ENCODE measurements around the gene RPL41. TPM values are rescaled to one million over a fixed set of nuclear protein-coding genes. Genes with fewer than 3 reads are reported as not detected.
"Not testable (repeated sequence)": the region's sequence is repeated elsewhere in the genome, so short reads cannot be mapped to it uniquely, and the experiment has no call there.

The RPL41 gene
- total RNA-seq, 1 donor from 2014 or later, result 1,895 TPM

DNA sequence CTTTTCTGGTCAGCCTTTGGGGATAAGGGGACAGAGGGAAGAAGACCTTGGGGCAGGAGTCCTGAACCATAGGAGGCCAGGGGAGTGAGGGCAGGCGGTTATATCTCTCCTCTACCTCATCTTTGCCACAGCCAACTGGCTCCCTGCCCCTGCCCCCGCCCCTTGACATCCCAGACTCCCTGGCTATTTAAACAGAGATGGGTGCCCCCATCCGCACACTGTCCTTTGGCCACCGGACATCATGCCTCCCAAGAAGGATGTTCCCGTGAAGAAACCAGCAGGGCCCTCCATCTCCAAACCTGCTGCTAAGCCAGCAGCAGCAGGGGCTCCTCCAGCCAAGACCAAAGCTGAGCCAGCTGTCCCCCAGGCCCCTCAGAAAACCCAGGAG lies 37.2 kb downstream of the RPL41 start:
- no peak for DNase-seq (ENCODE audit: extremely low read depth, low read depth, low spot score)

DNA sequence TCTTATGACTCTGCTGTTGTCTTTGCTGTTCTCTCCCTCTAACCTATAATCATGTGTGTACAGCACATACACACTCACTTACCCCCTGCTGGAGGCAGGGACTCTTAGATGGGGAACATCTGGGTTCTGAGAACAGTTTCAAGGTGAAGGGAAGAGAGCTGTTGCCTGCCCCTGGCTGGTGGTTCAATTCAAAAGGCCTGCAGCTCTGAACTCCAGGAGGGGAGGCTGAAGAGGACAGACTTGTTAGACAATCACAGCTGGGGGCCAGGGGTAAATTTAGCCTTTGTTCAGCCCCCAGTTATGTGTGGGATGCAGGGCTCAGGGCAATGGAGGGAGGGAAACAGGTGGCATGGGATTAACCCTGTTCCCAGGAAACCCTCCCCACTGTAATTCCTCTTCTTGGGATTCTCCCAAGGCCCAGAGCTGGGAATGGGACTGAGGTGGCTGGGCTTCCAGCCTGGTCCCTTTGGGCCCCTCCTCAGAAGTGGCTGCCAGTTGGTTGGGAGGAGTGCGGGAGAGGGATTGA lies 37.9 kb downstream of the RPL41 start:
- DNase-seq (ENCODE audit: extremely low read depth, low read depth, low spot score), result no peak

DNA sequence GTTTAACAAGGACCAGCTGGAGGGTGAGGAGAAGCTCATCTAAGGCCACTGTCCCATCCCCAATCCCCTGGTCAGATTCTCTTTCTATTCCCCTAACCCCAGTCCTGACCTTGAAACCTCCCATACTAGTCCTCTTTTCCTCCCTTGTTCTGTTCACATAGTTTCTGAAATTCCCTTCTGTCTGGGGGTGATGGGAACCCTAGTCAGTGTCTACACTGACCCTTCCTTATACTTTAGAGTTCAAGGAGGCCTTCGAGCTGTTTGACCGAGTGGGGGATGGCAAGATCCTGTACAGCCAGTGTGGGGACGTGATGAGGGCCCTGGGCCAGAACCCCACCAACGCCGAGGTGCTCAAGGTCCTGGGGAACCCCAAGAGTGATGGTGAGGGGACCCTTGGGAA lies 38.4 kb downstream of the RPL41 start:
- DNase-seq (ENCODE audit: extremely low read depth, low read depth, low spot score), result no peak

DNA sequence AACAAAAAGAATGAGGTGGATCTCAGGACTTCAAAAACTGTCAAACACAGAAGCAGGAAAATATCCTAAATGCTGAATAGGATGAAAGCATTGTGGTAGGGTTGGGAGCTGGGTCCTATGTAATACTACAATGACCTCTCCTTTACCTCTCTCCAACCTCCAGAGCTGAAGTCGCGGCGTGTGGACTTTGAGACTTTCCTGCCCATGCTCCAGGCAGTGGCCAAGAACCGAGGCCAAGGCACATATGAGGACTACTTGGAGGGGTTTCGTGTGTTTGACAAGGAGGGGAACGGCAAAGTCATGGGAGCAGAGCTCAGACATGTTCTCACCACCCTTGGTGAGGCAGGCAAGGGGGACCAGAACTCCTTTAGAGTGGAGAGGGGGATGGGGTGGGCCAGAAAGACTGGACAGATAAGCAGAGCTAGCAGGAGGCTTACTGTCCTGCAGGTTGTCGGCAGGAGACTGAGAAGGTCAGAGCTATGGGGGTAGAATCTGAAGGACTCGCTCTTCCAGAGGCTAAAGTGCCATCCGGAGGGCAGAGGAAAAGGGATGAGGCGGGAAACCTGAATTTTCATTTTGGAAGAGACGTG lies 38.9 kb downstream of the RPL41 start:
- no peak for DNase-seq (ENCODE audit: extremely low read depth, low read depth, low spot score)

DNA sequence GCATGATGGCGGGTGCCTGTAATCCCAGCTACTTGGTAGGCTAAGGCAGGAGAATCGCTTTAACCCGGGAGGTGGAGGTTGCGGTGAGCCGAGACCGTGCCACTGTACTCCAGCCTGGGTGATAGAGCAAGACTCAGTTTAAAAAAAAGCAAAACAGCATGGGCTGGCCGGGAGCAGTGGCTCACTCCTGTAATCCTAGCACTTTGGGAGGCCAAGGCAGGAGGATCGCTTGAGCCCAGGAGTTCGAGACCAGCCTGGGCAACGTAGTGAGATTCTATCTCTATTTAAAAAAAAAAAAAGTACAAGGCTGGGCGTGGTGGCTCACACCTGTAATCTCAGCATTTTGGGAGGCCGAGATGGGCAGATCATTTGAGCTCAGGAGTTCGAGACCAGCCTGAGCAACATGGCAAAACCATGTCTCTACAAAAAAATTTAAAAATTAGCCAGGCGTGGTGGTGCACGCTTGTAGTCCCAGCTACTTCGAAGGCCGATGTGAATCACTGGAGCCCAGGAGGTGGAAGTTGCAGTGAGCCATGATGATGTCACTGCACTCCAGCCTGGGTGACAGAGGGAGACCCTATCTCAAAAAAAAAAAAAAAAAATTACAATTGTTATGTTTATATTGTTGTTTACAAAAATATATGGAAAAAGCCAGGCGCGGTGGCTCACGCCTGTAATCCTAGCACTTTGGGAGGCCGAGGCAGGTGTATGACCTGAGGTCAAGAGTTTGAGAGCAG lies 40.2 kb downstream of the RPL41 start:
- DNase-seq (ENCODE audit: extremely low read depth, low read depth, low spot score), result not testable (repeated sequence)

DNA sequence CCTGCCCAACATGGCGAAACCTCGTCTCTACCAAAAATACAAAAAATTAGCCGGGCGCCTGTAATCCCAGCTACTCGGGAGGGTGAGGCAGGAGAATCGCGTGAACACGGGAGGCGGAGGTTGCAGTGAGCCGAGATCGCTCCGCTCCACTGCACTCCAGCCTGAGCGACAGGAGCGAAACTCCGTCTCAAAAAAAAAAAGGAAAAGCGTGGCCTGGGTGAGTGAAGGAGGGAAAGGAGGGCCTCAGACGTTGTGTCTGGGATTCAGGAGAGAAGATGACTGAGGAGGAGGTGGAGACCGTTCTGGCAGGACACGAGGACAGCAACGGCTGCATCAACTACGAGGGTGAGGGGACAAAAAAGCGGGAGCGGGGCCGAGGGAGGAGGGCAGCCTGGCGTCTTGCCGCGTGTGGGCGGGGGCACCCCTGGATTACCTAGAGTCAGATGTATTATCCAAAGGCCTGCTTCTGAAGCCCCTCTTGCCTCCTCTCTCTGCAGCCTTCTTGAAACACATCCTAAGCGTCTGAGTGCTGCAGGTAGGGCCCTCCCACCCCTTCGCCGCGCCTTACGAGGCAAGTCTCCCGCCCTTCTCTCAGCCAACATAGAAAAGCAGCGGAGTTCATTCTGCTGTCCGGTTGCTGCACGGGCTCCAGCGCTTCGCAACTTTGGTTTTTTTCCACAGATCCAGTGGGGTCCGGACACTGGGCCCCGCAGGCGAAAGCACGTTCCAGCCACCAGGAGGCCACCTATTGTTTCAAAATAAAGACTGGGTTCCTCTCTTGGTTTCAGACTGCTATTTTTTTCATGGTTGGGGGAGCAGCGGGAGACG lies 41.0 kb downstream of the RPL41 start:
- no peak for DNase-seq (ENCODE audit: extremely low read depth, low read depth, low spot score)

DNA sequence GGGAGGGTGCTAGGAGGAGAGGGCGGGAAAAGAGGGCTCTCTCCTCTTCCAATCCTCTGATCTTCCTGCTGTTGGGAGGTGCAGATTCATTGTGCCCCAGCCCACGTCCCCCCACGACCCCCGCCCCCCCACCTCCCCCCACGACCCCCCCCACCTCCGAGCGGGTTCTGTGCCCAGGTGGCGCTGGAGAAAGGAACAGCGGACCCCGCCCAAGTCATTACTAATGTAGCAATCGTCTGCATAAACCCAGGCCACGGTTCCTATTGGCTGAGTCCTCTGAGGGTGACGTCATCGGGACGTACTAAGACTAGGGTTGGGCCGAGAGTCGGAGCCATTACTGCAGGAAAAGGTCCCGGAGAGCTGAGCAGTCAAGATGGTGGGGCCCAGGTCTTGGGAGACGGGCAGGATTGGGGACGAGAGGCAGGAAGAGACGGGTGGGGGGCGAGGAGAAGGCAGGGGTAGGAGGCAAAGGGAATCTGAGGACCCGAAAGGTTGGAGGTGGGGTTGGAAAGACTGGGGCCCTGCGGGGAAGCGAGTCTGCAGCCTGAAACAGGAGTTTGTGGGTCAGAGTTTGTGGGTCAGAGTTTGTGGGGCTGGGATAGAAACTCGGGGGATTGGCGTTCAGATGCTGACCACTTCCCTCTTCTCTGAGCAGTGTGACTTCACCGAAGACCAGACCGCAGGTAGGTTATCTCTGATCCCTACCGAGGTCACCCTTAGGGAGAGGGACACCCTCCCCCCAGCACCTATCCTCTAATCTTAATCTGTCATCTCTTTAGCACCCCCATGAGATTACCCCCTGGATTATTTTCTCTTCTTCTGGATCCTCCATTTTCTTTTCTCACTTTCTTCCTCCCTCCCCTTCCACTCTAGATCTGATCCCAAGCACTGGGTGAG lies 41.8 kb downstream of the RPL41 start, which contains the start of gene MYL6:
Gene MYL6 (plus strand): TSS at position 331 of the 897 bp plus-strand sequence. CDS start 43 bp downstream, at position 374.
- peak; percentile 94 for DNase-seq (ENCODE audit: extremely low read depth, low read depth, low spot score)

DNA sequence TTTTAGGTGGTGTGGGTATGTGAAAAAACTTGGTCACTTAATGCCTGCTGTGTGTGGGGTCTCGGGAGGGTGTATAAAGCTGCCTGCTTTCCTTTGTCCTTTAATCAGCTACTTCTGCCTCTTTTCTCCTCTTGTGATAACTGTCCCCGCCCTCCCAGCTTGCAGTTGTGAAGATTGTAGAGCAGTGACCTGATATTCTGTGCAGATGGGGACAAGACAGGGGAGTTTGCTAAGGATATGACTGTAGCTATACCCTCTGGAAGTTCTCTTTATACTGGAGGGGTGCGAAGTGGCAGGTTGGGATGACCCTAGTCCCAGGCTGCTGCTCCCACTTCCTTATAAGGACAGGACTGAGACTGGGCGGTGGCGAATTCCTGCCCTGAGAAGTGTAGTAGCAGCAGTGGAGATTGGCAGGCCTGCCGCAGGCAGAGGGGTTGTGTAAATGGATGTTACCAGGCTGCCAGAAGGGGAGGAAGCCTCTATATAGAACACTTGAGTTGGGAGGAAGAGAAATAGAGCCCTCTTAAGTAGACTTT lies 42.6 kb downstream of the RPL41 start:
- no peak for DNase-seq (ENCODE audit: extremely low read depth, low read depth, low spot score)

DNA sequence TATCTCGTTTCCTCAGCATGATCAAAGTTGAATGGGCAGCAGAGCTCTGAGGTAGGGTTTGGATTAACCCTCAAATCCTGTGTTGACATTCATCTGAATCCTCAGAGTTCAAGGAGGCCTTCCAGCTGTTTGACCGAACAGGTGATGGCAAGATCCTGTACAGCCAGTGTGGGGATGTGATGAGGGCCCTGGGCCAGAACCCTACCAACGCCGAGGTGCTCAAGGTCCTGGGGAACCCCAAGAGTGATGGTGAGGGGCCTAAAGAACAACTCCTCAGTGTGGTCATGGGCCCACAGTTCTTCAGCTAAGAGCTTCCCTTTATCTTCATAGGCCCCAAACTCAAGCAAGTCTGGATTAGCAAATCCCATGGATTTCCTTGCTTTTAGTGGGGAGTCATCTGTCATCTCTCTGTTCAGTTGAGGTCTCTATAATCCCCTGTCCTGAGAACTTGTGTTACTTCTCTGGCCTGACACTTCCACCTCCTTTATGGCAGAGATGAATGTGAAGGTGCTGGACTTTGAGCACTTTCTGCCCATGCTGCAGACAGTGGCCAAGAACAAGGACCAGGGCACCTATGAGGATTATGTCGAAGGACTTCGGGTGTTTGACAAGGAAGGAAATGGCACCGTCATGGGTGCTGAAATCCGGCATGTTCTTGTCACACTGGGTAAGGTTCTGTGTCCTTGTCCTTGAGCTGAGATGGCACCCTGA lies 43.2 kb downstream of the RPL41 start:
- no peak for DNase-seq (ENCODE audit: extremely low read depth, low read depth, low spot score)

DNA sequence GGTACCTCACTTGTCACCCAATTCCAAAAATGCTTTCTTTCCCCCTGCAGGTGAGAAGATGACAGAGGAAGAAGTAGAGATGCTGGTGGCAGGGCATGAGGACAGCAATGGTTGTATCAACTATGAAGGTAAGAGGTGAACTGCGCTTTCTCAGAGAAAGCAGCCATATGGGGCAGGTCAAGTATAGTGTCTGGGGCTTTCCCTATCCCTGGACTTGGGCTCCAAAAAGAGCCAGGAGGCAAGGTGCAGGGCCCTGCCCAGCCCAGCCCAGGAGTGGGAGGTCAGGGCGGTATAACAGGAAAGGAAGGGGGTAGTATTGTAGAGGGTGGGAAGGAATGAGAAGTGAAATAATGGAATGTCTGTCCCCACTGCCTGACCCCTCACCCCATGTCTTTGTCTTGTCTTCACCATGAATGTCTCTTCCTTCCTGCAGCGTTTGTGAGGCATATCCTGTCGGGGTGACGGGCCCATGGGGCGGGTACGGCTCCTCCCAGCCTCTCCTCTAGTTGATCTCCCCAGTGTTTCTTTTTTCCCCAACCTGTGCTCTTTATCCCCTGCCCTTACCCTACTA lies 43.8 kb downstream of the RPL41 start:
- DNase-seq (ENCODE audit: extremely low read depth, low read depth, low spot score), result no peak

DNA sequence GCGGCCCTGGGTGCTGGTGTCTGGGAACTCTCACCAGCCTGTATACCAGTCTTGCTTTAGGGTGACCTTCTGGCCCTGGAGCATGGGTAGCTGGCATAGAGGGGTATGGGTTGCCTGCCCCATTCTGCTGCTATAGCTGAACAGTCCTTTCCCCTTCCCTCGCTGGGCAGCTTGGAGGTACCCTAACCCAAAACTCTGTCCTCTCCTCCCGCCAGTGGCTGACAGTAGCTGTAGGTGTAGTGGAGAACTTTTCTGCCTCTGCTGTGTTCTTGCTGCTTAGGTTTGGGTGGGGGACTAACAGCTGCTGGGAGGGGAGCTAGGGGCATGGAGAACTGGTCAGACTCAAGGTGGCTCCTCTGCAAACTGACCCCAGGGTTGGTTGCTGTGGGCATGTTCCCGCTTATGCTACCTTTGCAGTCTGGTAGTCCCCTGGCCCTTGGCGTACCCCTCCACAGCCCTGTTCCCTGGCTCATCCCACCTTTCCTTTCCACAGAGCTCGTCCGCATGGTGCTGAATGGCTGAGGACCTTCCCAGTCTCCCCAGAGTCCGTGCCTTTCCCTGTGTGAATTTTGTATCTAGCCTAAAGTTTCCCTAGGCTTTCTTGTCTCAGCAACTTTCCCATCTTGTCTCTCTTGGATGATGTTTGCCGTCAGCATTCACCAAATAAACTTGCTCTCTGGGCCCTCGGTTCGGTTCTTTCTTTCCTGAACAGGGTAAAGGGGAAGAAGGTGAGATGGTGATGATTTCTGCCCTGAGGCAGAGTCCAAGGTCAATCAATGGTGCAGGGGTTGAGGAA lies 44.7 kb downstream of the RPL41 start:
- DNase-seq (ENCODE audit: extremely low read depth, low read depth, low spot score), result no peak

DNA sequence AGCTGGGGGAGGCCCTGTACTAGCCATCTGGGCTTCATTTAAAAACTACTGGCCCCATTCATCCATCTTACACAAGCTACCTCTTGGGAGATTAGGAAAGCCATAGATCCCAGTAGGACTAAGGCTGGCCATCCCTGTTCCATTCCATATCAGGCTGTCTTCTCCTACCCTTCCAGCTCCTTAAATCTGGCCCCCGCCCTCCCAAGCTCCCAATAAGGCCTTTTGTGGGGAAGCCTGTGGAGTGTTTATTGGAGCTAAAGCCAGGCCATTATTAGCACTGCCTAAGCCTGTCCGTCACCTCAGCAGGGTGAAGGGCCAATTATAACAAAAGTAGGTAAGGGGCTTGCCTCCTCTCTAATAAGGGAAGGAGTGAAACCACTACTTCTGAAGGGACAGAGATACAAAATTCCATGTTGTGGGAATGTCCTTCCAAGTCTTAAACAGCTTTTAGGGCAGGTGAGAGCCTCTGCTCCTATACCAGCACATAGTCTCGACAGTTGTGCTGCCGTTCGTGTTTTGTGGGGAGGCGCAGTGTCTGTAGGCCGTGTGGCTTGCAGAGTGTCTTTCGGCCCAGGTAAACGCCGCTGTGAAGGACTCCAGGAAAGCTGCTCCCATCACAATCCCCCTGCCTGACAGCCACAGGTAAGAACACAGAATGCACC lies 45.4 kb downstream of the RPL41 start:
- DNase-seq (ENCODE audit: extremely low read depth, low read depth, low spot score), result no peak

DNA sequence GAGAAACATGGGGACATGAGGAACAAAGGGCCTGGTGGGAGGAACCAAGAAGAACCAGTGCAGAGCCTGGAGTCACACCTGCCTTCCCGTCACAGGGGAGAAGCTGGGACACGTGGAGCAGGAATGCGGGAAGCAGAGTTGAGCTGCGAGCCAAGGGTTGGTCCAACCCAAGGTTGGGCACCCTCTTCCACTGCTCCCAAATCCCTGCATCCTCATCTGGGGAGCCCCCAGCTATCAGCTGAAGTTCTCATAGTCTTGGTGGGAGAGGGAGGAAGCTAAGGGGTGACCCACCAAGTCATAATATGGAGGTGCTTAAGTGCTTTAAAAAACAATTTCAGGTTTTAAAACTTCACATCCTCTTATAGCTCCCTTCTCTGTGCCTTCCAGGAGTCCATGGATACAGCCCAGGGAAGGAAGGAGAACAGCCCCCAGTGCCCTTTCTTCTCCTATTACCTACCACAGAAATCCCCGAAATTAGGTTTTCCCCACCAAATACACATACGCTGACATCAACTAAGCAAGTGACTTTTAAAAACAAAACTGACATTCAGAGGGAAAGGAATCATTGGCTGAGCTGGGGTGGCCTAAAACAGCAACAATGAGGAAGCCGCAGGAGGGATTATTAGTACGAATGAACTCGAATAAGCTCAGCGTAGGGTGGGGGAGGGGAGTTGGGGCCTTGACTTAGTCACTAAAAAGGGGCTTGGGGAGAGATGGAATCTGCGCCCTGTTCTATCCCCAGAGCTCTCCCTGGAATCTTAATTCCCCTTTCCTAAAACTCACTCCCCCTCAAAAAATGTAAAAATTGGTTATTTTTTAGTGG lies 46.2 kb downstream of the RPL41 start:
- DNase-seq (ENCODE audit: extremely low read depth, low read depth, low spot score), result no peak

DNA sequence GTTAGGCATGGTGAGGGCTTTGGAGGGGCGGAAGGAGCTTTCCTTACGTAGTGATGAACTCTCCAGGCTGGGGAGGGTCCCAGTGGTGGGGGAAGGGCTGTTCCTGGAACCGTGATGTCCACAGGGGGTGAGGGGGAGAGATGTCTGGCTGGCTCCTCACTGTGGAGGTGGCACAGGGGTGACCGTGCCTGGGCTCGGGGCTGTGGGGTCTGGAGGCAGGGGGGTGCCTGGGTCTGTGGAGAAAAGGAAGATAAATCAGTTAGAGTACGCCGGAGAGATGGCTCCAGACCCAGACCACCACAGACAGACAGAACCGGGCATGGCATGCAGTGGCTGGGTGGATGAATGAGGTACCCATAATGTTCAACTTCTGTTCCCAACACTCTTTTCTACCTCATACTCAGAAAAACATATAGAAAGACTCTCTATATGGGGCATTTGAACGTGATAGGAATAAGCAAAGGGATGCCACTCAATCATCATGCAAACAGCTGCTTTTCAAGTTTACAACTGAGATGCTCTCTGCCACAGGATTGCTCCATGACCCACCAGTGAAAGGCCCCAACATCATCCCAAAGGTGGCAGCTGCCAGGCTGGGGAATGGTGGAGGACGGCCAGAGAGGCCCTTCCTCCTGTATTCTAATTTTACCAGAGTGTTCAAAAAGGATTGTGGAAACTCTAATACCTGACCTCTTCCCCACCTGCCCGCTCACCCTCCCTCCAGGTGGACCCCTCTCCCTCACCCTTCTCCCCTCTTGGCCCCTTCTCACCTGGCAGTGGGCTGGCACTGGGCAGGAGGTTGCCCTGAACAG lies 47.3 kb downstream of the RPL41 start:
- no peak for DNase-seq (ENCODE audit: extremely low read depth, low read depth, low spot score)

DNA sequence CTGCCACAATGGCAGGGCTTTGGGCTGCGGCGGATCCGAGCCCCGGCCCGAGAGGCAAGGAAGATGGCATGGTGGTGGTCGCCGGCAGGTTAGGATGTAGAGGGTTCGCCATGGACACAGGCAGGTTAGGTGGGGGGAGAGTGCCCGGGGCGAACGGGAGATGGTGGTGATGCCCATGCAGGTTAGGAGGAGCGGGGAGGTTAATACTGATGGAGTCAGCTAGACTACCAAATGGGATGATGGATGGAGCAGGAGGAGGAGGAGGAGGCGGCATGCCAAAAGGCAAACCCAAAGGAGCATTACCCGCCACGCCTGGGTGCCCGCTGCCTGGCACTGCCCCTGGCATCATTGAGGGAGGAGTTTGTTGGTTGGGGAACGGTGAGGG lies 47.9 kb downstream of the RPL41 start:
- no peak for DNase-seq (ENCODE audit: extremely low read depth, low read depth, low spot score)

DNA sequence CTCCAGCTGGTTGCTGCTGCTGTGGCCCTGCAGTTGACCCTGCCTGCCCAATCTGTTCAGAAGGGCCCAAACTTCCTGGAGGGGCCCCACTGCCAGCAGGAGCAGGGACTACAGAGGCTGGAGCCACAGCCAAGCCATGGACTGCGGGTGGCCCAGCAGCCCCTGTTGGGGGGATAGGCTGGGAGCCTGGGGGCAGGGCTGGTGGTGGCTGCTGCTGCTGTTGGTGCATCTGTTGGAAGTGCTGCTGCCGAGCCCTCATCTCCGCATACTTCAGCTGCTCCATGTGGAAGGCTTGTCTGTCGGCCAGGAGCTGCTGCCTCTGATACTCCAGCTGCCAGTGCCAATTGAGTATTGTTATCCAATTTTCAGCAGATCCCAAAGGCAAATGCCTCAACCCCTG lies 48.9 kb downstream of the RPL41 start:
- no peak for DNase-seq (ENCODE audit: extremely low read depth, low read depth, low spot score)

All from glomerular endothelial cell (primary cell).